ENCODE measurements around the gene MAP3K4.

MAP3K4 gene, protein sequence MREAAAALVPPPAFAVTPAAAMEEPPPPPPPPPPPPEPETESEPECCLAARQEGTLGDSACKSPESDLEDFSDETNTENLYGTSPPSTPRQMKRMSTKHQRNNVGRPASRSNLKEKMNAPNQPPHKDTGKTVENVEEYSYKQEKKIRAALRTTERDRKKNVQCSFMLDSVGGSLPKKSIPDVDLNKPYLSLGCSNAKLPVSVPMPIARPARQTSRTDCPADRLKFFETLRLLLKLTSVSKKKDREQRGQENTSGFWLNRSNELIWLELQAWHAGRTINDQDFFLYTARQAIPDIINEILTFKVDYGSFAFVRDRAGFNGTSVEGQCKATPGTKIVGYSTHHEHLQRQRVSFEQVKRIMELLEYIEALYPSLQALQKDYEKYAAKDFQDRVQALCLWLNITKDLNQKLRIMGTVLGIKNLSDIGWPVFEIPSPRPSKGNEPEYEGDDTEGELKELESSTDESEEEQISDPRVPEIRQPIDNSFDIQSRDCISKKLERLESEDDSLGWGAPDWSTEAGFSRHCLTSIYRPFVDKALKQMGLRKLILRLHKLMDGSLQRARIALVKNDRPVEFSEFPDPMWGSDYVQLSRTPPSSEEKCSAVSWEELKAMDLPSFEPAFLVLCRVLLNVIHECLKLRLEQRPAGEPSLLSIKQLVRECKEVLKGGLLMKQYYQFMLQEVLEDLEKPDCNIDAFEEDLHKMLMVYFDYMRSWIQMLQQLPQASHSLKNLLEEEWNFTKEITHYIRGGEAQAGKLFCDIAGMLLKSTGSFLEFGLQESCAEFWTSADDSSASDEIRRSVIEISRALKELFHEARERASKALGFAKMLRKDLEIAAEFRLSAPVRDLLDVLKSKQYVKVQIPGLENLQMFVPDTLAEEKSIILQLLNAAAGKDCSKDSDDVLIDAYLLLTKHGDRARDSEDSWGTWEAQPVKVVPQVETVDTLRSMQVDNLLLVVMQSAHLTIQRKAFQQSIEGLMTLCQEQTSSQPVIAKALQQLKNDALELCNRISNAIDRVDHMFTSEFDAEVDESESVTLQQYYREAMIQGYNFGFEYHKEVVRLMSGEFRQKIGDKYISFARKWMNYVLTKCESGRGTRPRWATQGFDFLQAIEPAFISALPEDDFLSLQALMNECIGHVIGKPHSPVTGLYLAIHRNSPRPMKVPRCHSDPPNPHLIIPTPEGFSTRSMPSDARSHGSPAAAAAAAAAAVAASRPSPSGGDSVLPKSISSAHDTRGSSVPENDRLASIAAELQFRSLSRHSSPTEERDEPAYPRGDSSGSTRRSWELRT (N-terminal part only)

GRCh38 chr6:160991406-160992060, at the start of gene MAP3K4:
Gene MAP3K4, plus strand, starts transcription at chr6:160991769. Its CDS starts 163 bp downstream, at chr6:160991932.
- peak; percentile 66 to 81 for DNase-seq

DNA sequence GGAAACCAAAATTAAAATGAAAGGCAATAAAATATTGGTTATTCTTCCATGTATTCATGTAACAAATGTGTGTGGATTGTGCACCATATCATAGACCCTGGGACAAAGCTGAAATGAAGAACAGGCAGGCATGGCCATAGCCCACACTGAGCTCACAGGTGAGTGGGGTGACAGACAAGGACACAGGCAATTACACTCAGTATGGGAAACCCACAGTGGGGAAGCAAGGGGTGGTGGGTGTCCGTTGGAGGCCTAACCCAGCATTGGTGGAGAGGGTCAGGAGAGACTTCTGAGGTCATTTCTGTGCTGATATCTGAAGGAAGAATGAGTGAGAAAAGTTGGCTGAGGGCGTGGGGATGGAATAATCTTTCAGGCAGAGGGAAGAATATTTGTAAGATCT, 47.6 kb upstream of the MAP3K4 start:
- DNase-seq: no peak

GRCh38 chr6:160945516-160946177, 45.9 kb upstream of the MAP3K4 start:
- no peak for DNase-seq

DNA sequence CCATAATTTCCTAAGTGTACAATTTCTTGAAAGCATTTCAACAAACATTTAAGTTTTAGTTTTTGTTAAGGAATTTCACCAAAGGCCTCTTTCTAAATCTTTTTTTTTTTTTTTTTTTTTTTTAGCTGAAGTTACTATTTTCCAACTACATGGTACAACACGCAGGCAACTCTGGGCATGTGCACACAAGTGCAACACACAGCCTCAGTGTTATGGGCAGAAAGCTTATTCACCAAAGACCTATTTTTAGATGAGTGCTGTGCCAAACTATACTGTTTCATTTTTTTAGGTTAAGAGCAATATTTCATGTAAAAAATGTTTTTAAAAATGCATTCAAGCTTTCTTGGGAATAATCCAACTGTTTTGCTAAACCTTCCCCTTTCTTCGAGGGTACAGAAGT, 42.0 kb upstream of the MAP3K4 start:
- no peak for DNase-seq

- DNase-seq: no peak
Measured at GRCh38 chr6:160950507-160950906, 41.1 kb upstream of the MAP3K4 start.

DNA sequence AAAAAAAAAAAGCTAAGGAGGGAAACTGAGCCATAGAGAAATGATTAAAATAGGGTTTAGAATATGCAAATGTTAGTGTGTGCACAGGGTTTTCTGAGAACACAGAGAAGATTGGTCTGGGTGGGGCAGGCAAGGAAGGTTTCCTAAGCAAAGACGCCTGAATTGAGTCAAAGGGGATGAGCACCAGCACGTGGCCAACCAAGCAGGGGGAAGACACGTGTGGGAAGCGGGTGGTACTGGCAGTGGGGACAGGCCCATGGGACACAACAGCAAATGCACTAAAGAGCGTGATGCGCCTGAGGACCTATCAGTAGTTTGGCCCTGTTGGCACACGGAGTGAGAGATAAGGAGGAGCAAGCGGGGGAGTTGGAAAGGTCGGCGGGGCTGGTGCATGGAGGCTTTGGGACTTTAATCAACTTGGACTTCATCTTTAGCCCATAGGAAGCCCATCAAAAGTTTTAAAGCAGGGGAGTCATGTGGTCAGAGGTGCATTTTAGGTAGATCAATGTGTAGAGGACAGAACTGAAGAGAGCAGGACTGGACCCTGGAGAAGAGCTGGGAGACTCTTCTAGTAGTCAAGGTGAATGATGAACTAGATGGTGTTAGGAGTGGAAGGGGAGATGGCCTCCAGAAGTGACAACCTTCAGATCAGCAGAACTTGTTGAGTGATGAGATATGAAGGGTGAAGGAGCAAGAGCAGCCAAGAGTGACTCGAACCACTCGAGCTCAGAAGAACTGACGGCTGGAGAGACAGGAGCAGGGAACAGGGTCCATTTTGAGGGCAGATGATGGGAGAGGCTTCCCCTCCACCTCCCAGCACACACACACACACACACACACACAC, 40.2 kb upstream of the MAP3K4 start:
- no peak for DNase-seq

DNA sequence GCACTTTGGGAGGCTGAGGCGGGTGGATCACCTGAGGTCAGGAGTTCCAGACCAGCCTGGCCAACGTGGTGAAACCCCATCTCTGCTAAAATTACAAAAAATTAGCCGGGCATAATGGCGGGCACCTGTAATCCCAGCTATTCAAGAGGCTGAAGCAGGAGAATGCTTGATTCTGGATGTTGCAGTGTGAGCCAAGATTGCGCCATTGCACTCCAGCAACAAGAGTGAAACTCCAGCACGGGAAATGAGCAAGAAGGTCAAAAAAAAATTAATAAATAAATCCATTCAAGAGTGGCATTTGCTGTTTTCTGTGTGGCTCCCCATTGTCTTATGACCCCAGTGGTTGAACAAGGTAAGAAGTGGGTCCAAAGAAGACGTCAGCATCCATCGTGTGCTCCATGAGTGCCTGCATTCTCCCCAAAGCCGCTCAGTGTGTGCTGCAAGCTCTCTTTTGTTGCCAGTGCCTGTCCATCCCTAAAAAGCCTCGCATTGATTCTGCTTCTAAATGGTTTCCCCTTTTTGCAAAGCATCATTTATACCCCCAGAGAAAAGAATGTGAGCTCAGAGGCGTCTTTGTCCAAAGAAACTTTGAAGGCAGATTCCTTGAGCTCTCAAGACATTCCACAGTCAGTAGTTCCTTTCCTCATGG, 38.8 kb upstream of the MAP3K4 start:
- DNase-seq: no peak

- DNase-seq: no peak
Measured at GRCh38 chr6:160955508-160956295, 35.9 kb upstream of the MAP3K4 start.

GRCh38 chr6:160956300-160957035, 35.1 kb upstream of the MAP3K4 start:
- no peak for DNase-seq

DNA sequence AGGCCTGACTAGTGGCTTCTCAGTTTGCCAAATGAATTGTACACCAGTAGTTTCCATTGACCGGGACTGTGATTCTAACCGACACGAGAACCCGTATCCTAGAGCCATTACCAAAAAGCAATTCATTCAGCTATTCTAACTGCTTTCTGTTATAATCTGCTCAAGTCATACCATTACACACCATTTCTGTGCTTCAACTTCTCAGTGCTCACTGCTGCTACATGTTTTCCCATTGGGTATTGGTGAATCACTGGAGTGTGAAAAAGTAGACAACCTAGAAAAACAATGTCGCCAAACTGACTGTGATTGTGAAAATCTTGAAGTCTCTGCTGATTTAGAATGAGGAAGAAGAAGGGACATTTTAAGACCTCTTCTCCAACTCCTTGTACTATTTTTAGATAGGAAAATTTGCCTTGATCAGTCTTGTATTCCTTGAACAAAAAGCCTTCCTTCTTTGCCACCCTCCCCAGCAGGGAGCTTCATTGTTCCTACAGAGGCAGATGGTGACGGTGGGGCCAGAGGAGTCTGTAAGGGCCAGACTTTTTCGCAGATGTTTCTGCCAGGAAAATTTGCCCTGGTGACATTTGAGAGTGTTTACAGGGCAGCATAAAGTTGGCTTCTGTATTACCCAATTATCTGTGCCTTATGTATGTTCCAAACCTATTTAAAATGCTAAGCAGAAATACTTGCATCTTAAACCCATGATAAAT, 31.7 kb upstream of the MAP3K4 start:
- DNase-seq: no peak

- no peak for DNase-seq
Measured at GRCh38 chr6:160960839-160961238, 30.7 kb upstream of the MAP3K4 start.

DNA sequence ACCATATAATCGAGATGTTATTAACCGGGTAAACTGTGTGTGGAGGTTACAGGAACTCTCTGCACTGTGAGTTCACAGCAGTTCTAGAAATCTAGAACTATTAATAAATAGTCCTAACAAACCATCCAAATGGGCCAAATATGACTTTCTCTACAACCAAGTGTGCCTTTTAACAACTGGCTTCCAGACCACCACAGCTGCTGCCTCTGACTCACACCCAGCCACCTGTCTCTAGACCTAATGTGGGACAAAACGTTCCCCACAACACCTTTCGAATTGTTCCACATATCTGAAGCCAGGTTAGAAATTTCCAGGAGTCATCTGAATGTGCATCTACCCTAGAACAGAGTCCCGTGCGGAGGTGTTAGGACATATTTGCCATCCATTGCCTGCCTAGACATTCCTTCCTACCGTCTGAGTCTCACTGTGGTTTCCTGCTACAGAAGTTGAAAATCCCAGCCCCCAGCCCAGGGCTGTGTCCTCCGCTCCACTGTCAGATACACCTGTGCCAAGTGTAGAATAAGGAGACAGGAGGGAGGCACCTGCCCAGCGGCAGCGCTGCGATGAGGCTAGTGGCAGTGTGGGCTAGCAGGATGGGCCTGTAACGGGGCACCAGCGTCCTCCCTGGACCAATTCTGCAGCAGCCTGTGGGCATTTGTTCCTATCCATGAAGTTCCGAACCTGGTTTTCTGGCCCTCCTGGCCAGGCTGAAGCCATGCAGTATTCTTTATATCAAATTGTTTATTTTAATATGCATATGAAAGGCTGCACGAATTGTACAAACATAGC, 28.5 kb upstream of the MAP3K4 start:
- DNase-seq: no peak

DNA sequence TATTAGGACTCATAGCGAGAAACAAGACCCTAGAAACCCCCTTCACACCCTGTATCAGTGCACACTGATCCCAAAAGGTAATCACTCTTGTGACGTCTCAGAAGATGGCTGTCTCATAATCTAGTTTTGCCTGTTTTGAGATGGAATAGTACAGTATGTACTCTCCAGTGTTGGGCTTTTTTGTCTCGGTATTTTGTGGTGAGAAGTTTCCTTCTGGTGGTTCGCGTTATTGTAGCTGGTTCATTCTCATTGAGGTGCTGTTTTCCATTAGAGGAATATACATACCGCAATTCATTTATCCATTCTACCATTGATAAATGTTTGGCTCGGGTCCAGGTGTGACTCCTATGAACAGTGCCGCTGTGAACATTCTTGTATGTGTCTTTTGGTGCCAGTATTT, 27.9 kb upstream of the MAP3K4 start:
- no peak for DNase-seq

DNA sequence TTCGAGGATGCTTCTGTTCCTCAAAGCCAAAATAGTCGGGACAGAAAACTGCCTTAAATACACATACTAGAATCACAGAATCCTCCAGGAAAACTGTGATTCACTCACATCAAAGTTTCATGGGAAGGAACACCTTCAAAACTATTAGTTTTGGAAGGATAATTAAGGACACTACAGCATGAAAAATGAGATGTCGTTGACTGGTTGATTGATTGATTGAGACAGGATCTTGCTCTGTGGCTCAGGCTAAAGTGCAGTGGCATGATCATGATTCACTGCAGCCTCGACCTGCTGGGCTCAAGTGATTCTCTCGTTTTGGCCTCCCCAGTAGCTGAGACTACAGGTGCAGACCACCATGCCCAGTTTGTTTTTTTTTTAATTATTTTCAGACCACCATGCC, 25.7 kb upstream of the MAP3K4 start:
- no peak for DNase-seq

DNA sequence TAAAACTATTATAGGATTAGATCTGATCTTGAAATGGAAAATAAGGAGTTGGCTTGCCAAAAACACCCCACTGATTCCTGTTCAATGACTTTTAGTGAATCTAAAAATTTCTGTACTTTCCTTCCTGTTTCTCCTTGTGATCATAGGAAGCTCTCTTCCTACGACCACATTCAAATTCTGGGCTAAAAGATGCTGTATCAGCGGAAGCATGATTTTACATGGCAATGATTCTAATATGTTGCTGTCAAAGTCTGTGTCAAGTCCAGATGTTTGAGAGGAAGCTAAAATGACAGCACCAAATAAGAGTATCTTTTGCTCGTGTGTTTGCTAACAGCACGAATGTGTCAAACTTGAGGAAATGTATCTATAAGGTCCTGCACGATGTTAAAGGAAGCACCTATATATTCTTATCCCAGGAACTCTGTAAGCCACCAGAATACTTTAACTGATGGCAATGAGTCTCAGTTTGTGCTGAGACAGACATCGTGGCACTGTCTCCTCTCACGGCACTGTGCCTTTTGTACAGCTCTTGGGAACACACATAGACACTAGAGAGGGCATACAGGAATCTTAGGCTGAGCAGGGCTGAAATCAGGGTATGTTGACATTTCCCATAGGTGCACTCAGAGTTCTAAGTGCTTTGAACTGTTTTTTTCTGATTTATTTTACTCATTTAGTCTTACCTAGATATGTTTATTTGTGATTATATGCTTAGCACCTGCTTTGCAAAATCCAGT, 24.9 kb upstream of the MAP3K4 start:
- DNase-seq: no peak

DNA sequence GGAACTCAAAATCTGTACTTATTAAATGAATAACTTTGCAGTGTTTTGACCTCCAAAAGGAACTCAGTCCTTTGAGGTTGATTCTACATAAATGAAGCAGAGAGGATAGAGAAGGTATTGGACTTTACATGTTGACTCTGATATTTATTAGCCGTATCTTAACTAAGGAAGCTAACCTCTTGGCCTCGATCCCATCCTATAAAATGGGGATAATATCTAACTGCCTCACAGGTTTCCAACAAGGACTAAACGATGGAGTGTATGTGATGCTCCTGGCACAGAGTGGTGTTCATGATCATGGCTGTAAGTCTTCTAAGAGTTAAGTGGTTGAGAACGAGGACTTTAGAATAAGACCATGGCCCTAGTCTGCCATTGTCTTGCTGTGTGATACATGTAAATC, 24.2 kb upstream of the MAP3K4 start:
- no peak for DNase-seq

DNA sequence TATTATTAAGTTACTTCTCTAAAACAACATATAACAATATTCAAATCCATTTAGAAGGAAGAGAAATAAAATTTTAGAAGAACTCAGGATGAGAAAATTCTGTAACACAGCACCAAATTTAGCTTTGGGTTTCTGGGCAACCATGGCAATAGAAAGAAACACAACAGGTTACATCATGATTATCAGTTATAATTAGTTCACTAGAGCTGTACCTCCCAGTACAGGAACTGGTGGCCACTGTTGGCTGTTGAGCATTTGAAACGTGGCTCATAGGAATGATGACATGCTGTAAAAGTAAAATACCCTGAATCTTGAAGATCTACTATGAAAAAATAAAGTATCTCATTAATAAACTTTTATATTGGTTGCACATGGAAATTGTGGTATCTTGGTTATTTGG, 23.7 kb upstream of the MAP3K4 start:
- DNase-seq: no peak

All from inflammatory macrophage treated with lipopolysaccharide for 1 hour (primary cell).